Activated CD4-positive, alpha-beta T cell treated with anti-CD3 and anti-CD28 coated beads for 24 hours (primary cell): ENCODE data around the gene CDSN.

ENCODE experiments used
- DNase-seq, 2 donors: peaks; one replicate each; pipeline ENCODE4 v3.0.0-alpha.2; 2020; ENCODE audit warnings: low read depth in 2 of 2

CDSN gene

GRCh38 chr6:31115941-31116560, 4.2 kb downstream of the CDSN start:
- no peak for DNase-seq

GRCh38 chr6:31114970-31115849, 5.0 kb downstream of the CDSN start:
- DNase-seq = no peak

- DNase-seq = no peak
Observed at GRCh38 chr6:31114541-31114878, 5.7 kb downstream of the CDSN start, which contains the start of gene PSORS1C1. TSS of gene PSORS1C1 (plus strand) at chr6:31114800. CDS start at chr6:31129633, 14,833 bp downstream.

GRCh38 chr6:31113861-31114540, 6.2 kb downstream of the CDSN start:
- no peak for DNase-seq

- DNase-seq = no peak
Observed at GRCh38 chr6:31112478-31112877, 7.8 kb downstream of the CDSN start, which contains the start of gene C6orf15. TSS of gene C6orf15 (minus strand) at chr6:31112575. CDS start at chr6:31112555, 20 bp downstream.

GRCh38 chr6:31111712-31112111, 8.5 kb downstream of the CDSN start:
- no peak for DNase-seq

GRCh38 chr6:31110825-31111582, 9.2 kb downstream of the CDSN start:
- DNase-seq = no peak

GRCh38 chr6:31107052-31107451, 13.2 kb downstream of the CDSN start:
- no peak for DNase-seq

- DNase-seq = no peak
Observed at GRCh38 chr6:31103136-31103535, 17.1 kb downstream of the CDSN start.

GRCh38 chr6:31098449-31098938, 21.8 kb downstream of the CDSN start:
- DNase-seq = no peak

- no peak for DNase-seq
Observed at GRCh38 chr6:31096656-31097055, 23.6 kb downstream of the CDSN start.

- no peak for DNase-seq
Observed at GRCh38 chr6:31096215-31096614, 24.0 kb downstream of the CDSN start.

GRCh38 chr6:31094389-31094881, 25.8 kb downstream of the CDSN start:
- peak in 1 of 2 donors; percentile 9 for DNase-seq

- no peak for DNase-seq
Observed at GRCh38 chr6:31092769-31093505, 27.3 kb downstream of the CDSN start.

GRCh38 chr6:31092238-31092637, 28.0 kb downstream of the CDSN start:
- DNase-seq = no peak

GRCh38 chr6:31091680-31092079, 28.6 kb downstream of the CDSN start:
- no peak for DNase-seq

GRCh38 chr6:31090973-31091364, 29.3 kb downstream of the CDSN start:
- no peak for DNase-seq

GRCh38 chr6:31090275-31090972, 29.8 kb downstream of the CDSN start:
- no peak for DNase-seq

GRCh38 chr6:31087494-31088089, 32.7 kb downstream of the CDSN start:
- DNase-seq = peak; percentile 92 to 93
